GM13976 (cell line): ENCODE data around the gene ITGB8.
A peak's percentile ranks its signal among the peaks of the same experiment; 100 is the strongest.

Source experiments
- DNase-seq: peaks from one replicate; pipeline ENCODE4 v3.0.0; 2012; ENCODE audit warnings: low spot score
- CTCF ChIP-seq: IDR thresholded peaks from 2 replicates; pipeline ENCODE4 v1.5.1; 2012; ENCODE audit warnings: borderline replicate concordance, mild to moderate bottlenecking; ENCODE audit not compliant: insufficient read depth; ENCODE audit errors: extremely low read depth, missing control alignments, control extremely low read depth
- in situ Hi-C: fragments of 300-500 bp; cut with MboI; formaldehyde crosslinking; loops from one replicate; pipeline ENCODE4 v1.12.0; 2022; ENCODE audit warnings: low sequenced_read_pairs, mixed read lengths, inconsistent platforms; ENCODE audit not compliant: unreplicated experiment

ITGB8 gene

GRCh38 chr7:20329389-20330238 is 1.1 kb upstream of the ITGB8 start:
- peak; percentile 66 for DNase-seq
- in situ Hi-C loops, result no loop called here
- TF ChIP-seq CTCF, result peak; percentile 6

GRCh38 chr7:20330928-20331909 is 519 bp downstream of the ITGB8 start:
- in situ Hi-C loops, result no loop called here
- TF ChIP-seq CTCF, result no peak
- peak; percentile 61 for DNase-seq

GRCh38 chr7:20331910-20332813 is 1.5 kb downstream of the ITGB8 start:
- TF ChIP-seq CTCF, result no peak
- no peak for DNase-seq
- in situ Hi-C loops, result no loop called here

- in situ Hi-C loops, result no loop called here
- DNase-seq, result no peak
- no peak for TF ChIP-seq CTCF
Observed at GRCh38 chr7:20338285-20338684, 7.6 kb downstream of the ITGB8 start.

GRCh38 chr7:20340839-20341238 is 10.1 kb downstream of the ITGB8 start:
- no peak for TF ChIP-seq CTCF
- in situ Hi-C loops, result no loop called here

More at GRCh38 chr7:20340839-20341238, 10.1 kb downstream of the ITGB8 start:
- no peak for DNase-seq
